Lower leg skin (tissue), 4 donors: Measurements from ENCODE around the gene CFAP300. TPM values are rescaled to one million over a fixed set of nuclear protein-coding genes. Genes with fewer than 3 reads are reported as not detected.

Experiments used
- DNase-seq, 2 donors: peaks; one replicate each; pipeline ENCODE4 v3.0.0-alpha.2; 2019; ENCODE audit warnings: low spot score in 2 of 2
- H3K4me3 ChIP-seq: fragments of 200-600 bp; sonication (generic); 2 replicates; pipeline ENCODE4 v1.5.1; 2017; ENCODE audit warnings: mild to moderate bottlenecking, low read depth; ENCODE audit not compliant: poor library complexity, severe bottlenecking
- CTCF ChIP-seq, 3 donors: fragments of 450-650 bp; IDR thresholded peaks; one replicate each; pipeline ENCODE4 v1.5.1; 2016; ENCODE audit warnings: antibody characterized with exemption in 3 of 3, mild to moderate bottlenecking in 3 of 3, moderate library complexity in 2 of 3
- POLR2A ChIP-seq, 2 donors: fragments of 450-650 bp; IDR thresholded peaks; one replicate each; pipeline ENCODE4 v1.6.1; 2016 to 2017; ENCODE audit warnings: antibody characterized with exemption in 2 of 2, mild to moderate bottlenecking in 1 of 2, moderate library complexity in 1 of 2
- WGBS, 2 donors: methylation state at CpG; one replicate each; pipeline ENCODE4 v1.1.5; 2018; 5-methylcytosine and 5-hydroxymethylcytosine counted together
- intact Hi-C: fragments of 100-400 bp; cut with DNase I; formaldehyde crosslinking; loops from one replicate; pipeline ENCODE4 v1.15.0; 2023; ENCODE audit warnings: low total_unique reads
- total RNA-seq, 4 donors: library from RNA; depleted of rRNA; stranded (reverse); fragments of >200 nt; gene quantifications; one replicate each; pipeline ENCODE4 v1.1.0, GENCODE V29; 2016

CFAP300 gene
- total RNA-seq, 4 donors from 2014 or later = 1.2 to 1.9 (median 1.6) TPM

GRCh38 chr11:102118937-102119336 lies 71.7 kb downstream of the CFAP300 start:
- 34 to 37% methylated on average over 3 of the region's 3 CpGs for WGBS, 2 donors

DNA sequence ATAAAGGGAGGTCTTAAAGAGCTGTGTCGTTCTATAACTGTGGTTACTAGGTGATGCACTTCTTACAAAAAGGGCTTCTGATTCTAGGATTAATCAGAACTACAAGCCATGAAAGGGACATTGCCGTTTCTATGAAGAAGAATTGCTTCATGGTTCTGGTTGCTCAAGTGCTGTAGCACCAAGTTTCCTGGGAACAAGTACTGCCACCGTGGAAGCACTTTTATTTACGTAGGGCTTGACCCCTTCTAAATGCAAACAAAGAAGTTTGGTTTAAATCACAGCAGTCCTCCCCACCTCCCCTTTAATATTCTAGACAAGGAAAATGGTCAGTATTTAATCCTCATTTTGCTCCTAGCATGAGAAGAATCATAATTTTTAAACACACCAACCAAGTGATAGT lies 72.8 kb downstream of the CFAP300 start:
- intact Hi-C loops = no loop called here
- no peak overlapping the region for H3K4me3 ChIP-seq

More at GRCh38 chr11:102118937-102119336, 71.7 kb downstream of the CFAP300 start:
- intact Hi-C loops = no loop called here
- no peak overlapping the region for H3K4me3 ChIP-seq
- DNase-seq = no peak
- TF ChIP-seq CTCF (IDR thresholded peaks at IDR 0.05) = no peak
- no peak for TF ChIP-seq POLR2A (IDR thresholded peaks at IDR 0.05)

GRCh38 chr11:102120437-102120973 lies 73.3 kb downstream of the CFAP300 start:
- intact Hi-C loops = no loop called here
- DNase-seq = no peak
- no peak overlapping the region for H3K4me3 ChIP-seq
- 44 to 57% methylated on average over 3 of the region's 3 CpGs for WGBS, 2 donors
- TF ChIP-seq CTCF (IDR thresholded peaks at IDR 0.05) = no peak

More for the DNA sequence above, 72.8 kb downstream of the CFAP300 start:
- DNase-seq = no peak
- no peak for TF ChIP-seq CTCF (IDR thresholded peaks at IDR 0.05)
- no peak for TF ChIP-seq POLR2A (IDR thresholded peaks at IDR 0.05)
- WGBS, 2 donors = 35 to 38% methylated on average over 4 of the region's 4 CpGs

- TF ChIP-seq POLR2A (IDR thresholded peaks at IDR 0.05) (no peak), CTCF (IDR thresholded peaks at IDR 0.05) (no peak)
- H3K4me3 ChIP-seq = no peak overlapping the region
- intact Hi-C loops = no loop called here
- 86 to 96% methylated on average over 2 of the region's 2 CpGs for WGBS, 2 donors
- no peak for DNase-seq
Measured at GRCh38 chr11:102121329-102121728, 74.1 kb downstream of the CFAP300 start.

Other genes starting within 250 kb of the CFAP300 start
- gene CEP126, start 132.4 kb upstream of the CFAP300 start, total RNA-seq = 1 to 10 TPM; 2.6 to 5.2 (median 3.6) TPM
- gene ANGPTL5, start 130.9 kb upstream of the CFAP300 start, total RNA-seq = 1 to 10 TPM in 3 of 4 donors, under 1 TPM in 1; 0.84 to 5.8 (median 3.0) TPM
- 100 to 1,000 TPM; 164 to 241 (median 211) TPM for gene YAP1, start 63.0 kb downstream of the CFAP300 start, total RNA-seq